K562 (cell line): ENCODE data around the gene PRDX2. TPM values are rescaled to one million over a fixed set of nuclear protein-coding genes. Genes with fewer than 3 reads are reported as not detected.

Source experiments
- ATAC-seq: fragments of 200-7000 bp; cut with Tn5 transposase; 3 replicates; pipeline ENCODE4 v1.9.1; 2020; ENCODE audit warnings: moderate library complexity
- BruUV-seq: library from RNA; stranded (reverse); fragments of 400-500 nt; replicated peaks from 2 replicates; lab custom pipeline; 2021; lab: Mats Ljungman, UMichigan
- CTCF ChIA-PET: fragments of 300-600 bp; formaldehyde crosslinking; extraction: SDS; loops from one replicate; lab custom pipeline; 2021; ENCODE audit warnings: low intra/inter-chr PET ratio; lab: Yijun Ruan, JAX
- POLR2A ChIA-PET: fragments of 300-600, 350-650 bp; sonication (Branson Sonifier 250); formaldehyde crosslinking; extraction: SDS; loops from one replicate; lab custom pipeline; 2021; ENCODE audit warnings: antibody characterized with exemption, inconsistent platforms; lab: Yijun Ruan, JAX
- DNase-seq, 4 experiments: peaks; one replicate each; pipeline versions ENCODE4 v3.0.0 to v3.0.0-alpha.2; 2011 to 2018; ENCODE audit warnings: low spot score in 3 of 4, mixed read lengths in 3 of 4; ENCODE audit errors: extremely low read depth in 1 of 4
- FAIRE-seq: peaks from 2 replicates; lab custom pipeline; 2011; peaks lifted over from hg19 to GRCh38; lab: Jason Lieb, UNC
- H2AFZ ChIP-seq: 2 replicates; pipeline ENCODE4 v1.6.0; 2011; ENCODE audit warnings: low read depth, low read length, control low read depth, inconsistent platforms
- H3K27ac ChIP-seq: fragments of 200-600 bp; 3 replicates; pipeline ENCODE4 v1.8.0; 2011; ENCODE audit warnings: low read depth, mild to moderate bottlenecking, control low read depth, inconsistent platforms, low read length, moderate library complexity, mixed read lengths; ENCODE audit errors: extremely low read depth
- H3K27me3 ChIP-seq, 2 experiments: fragments of 300-600 bp in 1 of 2; 2 replicates in 1 of 2; 3 replicates in 1 of 2; pipeline versions ENCODE4 v1.6.0 to v1.8.0; 2011; ENCODE audit warnings: inconsistent platforms in 2 of 2, low read length in 2 of 2, mild to moderate bottlenecking in 1 of 2, mixed read lengths in 1 of 2, moderate library complexity in 1 of 2; ENCODE audit not compliant: control insufficient read depth in 2 of 2, insufficient read depth in 2 of 2
- H3K36me3 ChIP-seq: fragments of 300-600 bp; 3 replicates; pipeline ENCODE4 v1.8.0; 2011; ENCODE audit warnings: mild to moderate bottlenecking, low read length, inconsistent platforms; ENCODE audit not compliant: control insufficient read depth, insufficient read depth
- H3K4me1 ChIP-seq, 2 experiments: fragments of 200-600 bp in 1 of 2; replicated peaks in 1 of 2; 2 replicates in 1 of 2; 3 replicates in 1 of 2; pipeline versions ENCODE4 v1.5.1 to v1.8.0; 2011; ENCODE audit warnings: inconsistent platforms in 2 of 2, low read length in 2 of 2, mild to moderate bottlenecking in 1 of 2, mixed read lengths in 1 of 2, moderate library complexity in 1 of 2; ENCODE audit not compliant: control insufficient read depth in 2 of 2, insufficient read depth in 2 of 2
- H3K4me2 ChIP-seq: 2 replicates; pipeline ENCODE4 v1.6.1; 2011; ENCODE audit warnings: low read length, control low read depth, inconsistent platforms, mixed read lengths; ENCODE audit not compliant: insufficient read depth
- H3K4me3 ChIP-seq: fragments of 200-600 bp; sonication (generic), shearing (Covaris generic); 2 replicates; pipeline ENCODE4 v1.5.1; 2016; ENCODE audit warnings: control low read depth, inconsistent platforms
- H3K79me2 ChIP-seq: fragments of 200-600 bp; 3 replicates; pipeline ENCODE4 v1.8.0; 2011; ENCODE audit warnings: low read length, inconsistent platforms; ENCODE audit not compliant: control insufficient read depth, insufficient read depth
- H3K9ac ChIP-seq, 2 experiments: 2 replicates each; pipeline versions ENCODE4 v1.6.0 to v1.6.1; 2011; ENCODE audit warnings: low read depth in 2 of 2, low read length in 2 of 2, control low read depth in 1 of 2, inconsistent platforms in 1 of 2, mild to moderate bottlenecking in 1 of 2, mixed read lengths in 1 of 2; ENCODE audit not compliant: insufficient read depth in 1 of 2
- H3K9me1 ChIP-seq: one replicate; pipeline ENCODE4 v1.6.0; 2011; ENCODE audit warnings: inconsistent platforms, mild to moderate bottlenecking, low read length, moderate library complexity; ENCODE audit not compliant: control insufficient read depth, insufficient read depth
- H3K9me3 ChIP-seq: replicated peaks from 2 replicates; pipeline ENCODE4 v1.5.1; 2011; ENCODE audit warnings: low read depth, low read length, inconsistent platforms; ENCODE audit not compliant: control insufficient read depth, insufficient read depth
- H4K20me1 ChIP-seq: replicated peaks from 2 replicates; pipeline ENCODE4 v1.6.1; 2011; ENCODE audit warnings: low read length, inconsistent platforms, mixed read lengths; ENCODE audit not compliant: control insufficient read depth, insufficient read depth
- ARID3B ChIP-seq: fragments of 250-450 bp; sonication (Bioruptor Pico); IDR thresholded peaks from 2 replicates; pipeline ENCODE4 v1.4.0; 2020; ENCODE audit warnings: borderline replicate concordance
- CBFB ChIP-seq: sonication (generic); formaldehyde crosslinking; IDR thresholded peaks from 2 replicates; pipeline ENCODE4 v1.4.0; 2020; ENCODE audit warnings: mild to moderate bottlenecking, missing genetic modification reagents
- ELF2 ChIP-seq: fragments of 250-450 bp; sonication (Bioruptor Pico); IDR thresholded peaks from 2 replicates; pipeline ENCODE4 v1.5.0; 2021; ENCODE audit warnings: mild to moderate bottlenecking
- FOXO4 ChIP-seq: fragments of 450-650 bp; formaldehyde crosslinking; IDR thresholded peaks from 2 replicates; pipeline ENCODE4 v1.4.0; 2020; ENCODE audit warnings: mild to moderate bottlenecking, moderate library complexity
- L3MBTL2 ChIP-seq: fragments of 450-650 bp; IDR thresholded peaks from 2 replicates; pipeline ENCODE4 v1.6.1; 2016; ENCODE audit warnings: mild to moderate bottlenecking, moderate library complexity
- NONO ChIP-seq, 2 experiments: fragments of 200-400 bp in 1 of 2; fragments of 450-650 bp in 1 of 2; formaldehyde crosslinking in 1 of 2; IDR thresholded peaks; 2 replicates each; pipeline ENCODE4 v1.6.1; 2017; ENCODE audit warnings: low read depth in 2 of 2, mild to moderate bottlenecking in 2 of 2, moderate library complexity in 2 of 2, low read length in 1 of 2
- PTRF ChIP-seq: fragments of 450-650 bp; IDR thresholded peaks from 2 replicates; pipeline ENCODE4 v1.6.1; 2016; ENCODE audit warnings: mild to moderate bottlenecking, missing genetic modification characterization, missing compliant biosample characterization
- RFX7 ChIP-seq: fragments of 250-450 bp; sonication (Bioruptor Pico); IDR thresholded peaks from 2 replicates; pipeline ENCODE4 v1.5.1; 2021; ENCODE audit warnings: mild to moderate bottlenecking
- TOE1 ChIP-seq, 2 experiments: fragments of 450-650 bp in 1 of 2; sonication (generic) in 1 of 2; formaldehyde crosslinking in 1 of 2; IDR thresholded peaks; 2 replicates each; pipeline versions ENCODE4 v1.7.1 to v1.8.0; 2016 to 2022; ENCODE audit warnings: borderline replicate concordance in 2 of 2, mild to moderate bottlenecking in 2 of 2, antibody characterized with exemption in 1 of 2, inconsistent platforms in 1 of 2, low read depth in 1 of 2, missing genetic modification reagents in 1 of 2, moderate library complexity in 1 of 2
- TSC22D4 ChIP-seq: fragments of 450-650 bp; IDR thresholded peaks from 2 replicates; pipeline ENCODE4 v1.6.1; 2016; ENCODE audit warnings: missing genetic modification characterization, missing biosample characterization, control low read depth
- UBTF ChIP-seq, 2 experiments: IDR thresholded peaks; 2 replicates each; pipeline ENCODE4 v1.6.1; 2012; ENCODE audit warnings: improper control_type of control experiment in 2 of 2, low read depth in 2 of 2, low read length in 2 of 2, borderline replicate concordance in 1 of 2
- ZNF124 ChIP-seq: sonication (generic); formaldehyde crosslinking; IDR thresholded peaks from 2 replicates; pipeline ENCODE4 v1.8.1; 2022; ENCODE audit warnings: missing genetic modification reagents
- WGBS: fragments of 100-300 bp; shearing (Covaris generic); methylation state at CpG from one replicate; pipeline ENCODE4 v1.1.6; 2016; ENCODE audit warnings: low coverage, mixed read lengths; ENCODE audit not compliant: insufficient coverage; ENCODE audit errors: missing lambda C conversion rate; 5-methylcytosine and 5-hydroxymethylcytosine counted together
- in situ Hi-C: fragments of 300-500 bp; cut with MboI; formaldehyde crosslinking; loops from 4 replicates; pipeline ENCODE4 v1.15.0; 2018; ENCODE audit warnings: inconsistent platforms, mixed read lengths
- intact Hi-C: fragments of 100-400 bp; cut with micrococcal nuclease; formaldehyde crosslinking; loops from 2 replicates; pipeline ENCODE4 v1.14.2; 2022
- polyA plus RNA-seq, 8 experiments: library from polyadenylated mRNA; depleted of rRNA in 4 of 8; stranded (reverse) in 5 of 8; unstranded in 3 of 8; fragments of >200 nt; fragmentation: Nextera tagmentation in 2 of 8; fragmentation: Illumina TruSeq in 1 of 8; extraction: Ambion mirVana in 2 of 8; extraction: Trizol in 1 of 8; gene quantifications; 2 replicates each; pipeline versions ENCODE4 v1.2.1 to v1.2.3, GENCODE V29; 2011 to 2014; ENCODE audit warnings: inconsistent platforms in 1 of 8, missing spikeins in 1 of 8
- total RNA-seq, 7 experiments: library from RNA; depleted of rRNA in 6 of 7; stranded (reverse); fragments of >200 nt in 6 of 7; fragmentation: Illumina TruSeq in 2 of 7; extraction: Trizol in 2 of 7; gene quantifications; 2 replicates each; pipeline versions ENCODE4 v1.2.1 to v1.2.3, GENCODE V29; 2011 to 2021; ENCODE audit warnings: low replicate concordance in 1 of 7

Gene PRDX2
- total and polyA plus RNA-seq, 9 of the 15 experiments (the other 6 are each of a cell fraction or from before 2014, with no cell fraction given) = 206 to 1,183 (median 415) TPM

GRCh38 chr19:12774588-12775555 lies 26.7 kb downstream of the PRDX2 start, which contains the start of gene HOOK2:
TSS of gene HOOK2 (minus strand) at chr19:12775552. CDS start at chr19:12775449, 103 bp downstream.
- H4K20me1 ChIP-seq = no peaks in the 10 kb centered on the region
- peaks cover 6% of the 10 kb centered on the region; the same call in 1 of the 3 replicates for H3K79me2 ChIP-seq
- peak within 1 kb of the TSS; percentile 70 to 96 for H3K9ac ChIP-seq
- H3K27ac ChIP-seq = peak within 1 kb of the TSS; percentile 52; the same call in 2 of the 3 replicates
- FAIRE-seq = no peak
- H3K27me3 ChIP-seq = no peaks in the 10 kb centered on the region
- intact Hi-C loops (loop anchor here (5.0 kb wide), 1 partner anchor 67 kb away; no protein-coding TSS in a partner anchor), in situ Hi-C loops (no loop called here)
- H3K4me1 ChIP-seq = peaks cover 18 to 55% of the 10 kb centered on the region in 2 experiments; a peak in 4 of 5 replicates
- 20% methylated on average over 40 of the region's 58 CpGs for WGBS
- CTCF ChIA-PET = interaction anchor here (0.5 to 4.1 kb wide), 5 partner anchors 12 to 73 kb away, joined by 3 to 30 read pairs (median 6); partner anchors contain the start of gene MAST1
- H3K4me3 ChIP-seq = peak within 1 kb of the TSS; percentile 67
- DNase-seq = peak in 3 of 4 experiments; percentile 32 to 71 (median 70)
- no TSS peak for BruUV-seq
- H2AFZ ChIP-seq = peak within 1 kb of the TSS; percentile 91
- no peak for ATAC-seq
- H3K36me3 ChIP-seq = no peaks in the 10 kb centered on the region
- H3K9me1 ChIP-seq = no peaks in the 10 kb centered on the region
- POLR2A ChIA-PET = interaction anchor here (0.6 to 1.7 kb wide), 4 partner anchors 38 to 540 kb away, joined by 3 to 5 read pairs (median 4); partner anchors contain the start of gene GET3
- H3K4me2 ChIP-seq = peak within 1 kb of the TSS; percentile 91
- no peaks in the 10 kb centered on the region for H3K9me3 ChIP-seq
- no peak for TF ChIP-seq PTRF (tag)
- peak; percentile 60; the same call in 1 of the 2 replicates for TF ChIP-seq TOE1 (IDR thresholded peaks at IDR 0.05; ENCODE audit: borderline replicate concordance)
- TF ChIP-seq TOE1 (CRISPR knock-in tag; IDR thresholded peaks at IDR 0.05; ENCODE audit: borderline replicate concordance, low read depth) = peak; percentile 74; the same call in 1 of the 2 replicates
- 0 out of 2 replicates have a peak, but pooled peaks have one; percentile 30 for TF ChIP-seq CBFB (CRISPR knock-in tag)
- 0 out of 4 replicates have a peak, but pooled peaks of 1 of the 2 experiments have one; percentile 4 for TF ChIP-seq NONO (IDR thresholded peaks at IDR 0.05; ENCODE audit: low read depth in 2 of 2, low read length in 1 of 2)
- no peak for TF ChIP-seq TSC22D4 (tag)
- TF ChIP-seq FOXO4 = 0 out of 2 replicates have a peak, but pooled peaks have one; percentile 34
- no peak for TF ChIP-seq ELF2 (CRISPR knock-in tag)
- 0 out of 2 replicates have a peak, but pooled peaks have one; percentile 20 for TF ChIP-seq ZNF124
- peak; percentile 60 for TF ChIP-seq L3MBTL2
- TF ChIP-seq RFX7 (CRISPR knock-in tag) = no peak
- TF ChIP-seq UBTF (IDR thresholded peaks at IDR 0.05; ENCODE audit: borderline replicate concordance in 1 of 2, low read depth in 2 of 2, low read length in 2 of 2) = no peak
- TF ChIP-seq ARID3B (CRISPR knock-in tag) = 0 out of 2 replicates have a peak, but pooled peaks have one; percentile 53
